ENCODE data around the gene ZSCAN23.

The ZSCAN23 gene

DNA sequence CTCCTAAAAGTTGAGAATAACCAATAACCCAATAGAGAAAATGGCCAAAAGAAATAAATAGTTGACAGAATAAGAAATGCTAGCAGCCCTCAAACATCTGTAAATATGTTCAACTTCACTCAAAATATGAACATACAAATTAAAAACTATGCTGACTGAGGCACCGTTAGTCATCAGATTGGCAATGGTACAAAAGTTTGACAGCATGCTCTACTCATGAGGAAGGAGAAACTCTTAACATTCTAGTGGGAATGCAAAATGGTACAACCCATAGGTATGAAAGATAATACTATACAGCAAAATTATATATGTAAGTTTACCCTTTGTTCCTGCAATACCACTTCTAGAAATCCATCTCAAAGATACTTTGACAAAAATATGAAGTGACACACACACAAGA, 42.1 kb downstream of the ZSCAN23 start:
- Histone ChIP-seq H3K4me1 (ENCODE audit: insufficient read depth, low read length) (peaks cover 11% of the 10 kb centered on the region; the same call in 1 of the 2 replicates), H3K9ac (ENCODE audit: low read depth, low read length) (no peak overlapping the region), H3K36me3 (ENCODE audit: insufficient read depth, low read length) (peaks cover 21% of the 10 kb centered on the region), H3K4me3 (ENCODE audit: low read length) (no peak overlapping the region), H3K9me3 (ENCODE audit: insufficient read depth, low read depth, low read length) (no peaks in the 10 kb centered on the region), H3K27ac (ENCODE audit: low read depth, low read length) (no peak overlapping the region), H3K27me3 (ENCODE audit: insufficient read depth, low read length) (peaks cover 33% of the 10 kb centered on the region)
- 88% methylated on average over 1 of the region's 1 CpG for WGBS

DNA sequence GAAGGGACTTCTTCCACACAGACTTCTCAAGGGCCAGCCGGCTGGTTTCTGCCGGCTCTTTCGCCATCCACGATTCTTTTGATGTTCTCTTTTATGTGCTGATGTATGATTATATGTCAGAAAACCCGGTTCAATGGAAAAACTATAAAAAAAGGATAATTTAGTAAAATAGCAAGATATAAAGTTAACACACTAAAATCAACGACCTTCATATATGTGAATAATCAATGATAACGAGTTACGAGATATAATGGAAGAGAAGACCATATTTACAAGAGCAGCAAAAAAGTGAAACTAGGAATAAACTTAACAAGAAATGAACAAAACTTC, 43.2 kb downstream of the ZSCAN23 start:
- Histone ChIP-seq H3K27me3 (ENCODE audit: insufficient read depth, low read length) (peaks cover 31% of the 10 kb centered on the region), H3K4me1 (ENCODE audit: insufficient read depth, low read length) (peaks cover 11% of the 10 kb centered on the region; the same call in 1 of the 2 replicates), H3K27ac (ENCODE audit: low read depth, low read length) (peak overlapping the region; percentile 85), H3K4me3 (ENCODE audit: low read length) (peak overlapping the region; percentile 89), H3K9me3 (ENCODE audit: insufficient read depth, low read depth, low read length) (no peaks in the 10 kb centered on the region), H3K36me3 (ENCODE audit: insufficient read depth, low read length) (peaks cover 32% of the 10 kb centered on the region), H3K9ac (ENCODE audit: low read depth, low read length) (peak overlapping the region; percentile 89)
- 0% methylated on average over 4 of the region's 8 CpGs for WGBS

DNA sequence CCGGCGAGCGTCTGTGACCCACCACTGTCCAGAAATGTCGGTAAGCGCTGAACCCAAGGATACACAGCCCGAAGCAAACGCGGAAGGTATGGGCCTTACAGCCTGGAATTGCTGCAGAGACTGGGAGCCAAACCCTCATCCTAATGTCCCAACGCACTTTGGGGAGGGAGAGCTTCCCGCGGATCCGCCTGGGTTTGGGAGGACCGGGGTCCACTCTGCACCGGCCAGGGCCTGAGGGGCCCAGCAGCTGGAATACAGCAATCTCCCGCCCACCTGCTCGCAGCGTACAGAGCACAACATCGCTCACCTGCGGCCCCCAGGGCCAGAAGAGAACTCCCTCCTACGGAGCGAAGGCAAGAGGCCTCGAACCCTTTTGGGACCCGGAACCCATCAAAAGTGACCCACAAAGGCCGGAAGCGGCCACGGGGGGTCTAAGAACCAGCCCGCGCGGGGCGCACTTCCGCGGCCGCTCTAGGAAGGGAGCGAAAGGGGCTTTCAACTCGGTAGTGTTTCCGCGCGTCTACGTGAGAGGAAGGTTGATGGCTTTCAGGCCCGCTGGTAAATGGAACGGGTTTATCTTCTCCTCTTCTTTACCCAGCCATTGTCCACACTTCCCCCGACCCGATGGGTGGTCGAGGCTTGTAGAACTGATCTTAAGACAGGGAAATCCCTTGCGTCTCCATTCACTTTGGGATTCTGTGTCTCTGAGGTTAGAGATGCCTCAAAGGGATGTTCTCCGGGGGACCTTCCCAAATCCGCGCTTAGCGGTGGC, 43.8 kb downstream of the ZSCAN23 start, which contains the start of gene ZSCAN12:
TSS of gene ZSCAN12 (minus strand) at position 398 of the 772 bp plus-strand sequence. CDS start 1,342 bp downstream, outside the sequence.
- Histone ChIP-seq H3K36me3 (ENCODE audit: insufficient read depth, low read length) (peaks cover 35% of the 10 kb centered on the region), H3K4me3 (ENCODE audit: low read length) (peak within 1 kb of the TSS; percentile 89), H3K9ac (ENCODE audit: low read depth, low read length) (peak within 1 kb of the TSS; percentile 89), H3K27me3 (ENCODE audit: insufficient read depth, low read length) (peaks cover 31% of the 10 kb centered on the region), H3K9me3 (ENCODE audit: insufficient read depth, low read depth, low read length) (no peaks in the 10 kb centered on the region), H3K4me1 (ENCODE audit: insufficient read depth, low read length) (peaks cover 11% of the 10 kb centered on the region; the same call in 1 of the 2 replicates), H3K27ac (ENCODE audit: low read depth, low read length) (peak within 1 kb of the TSS; percentile 85)
- under 1% methylated on average over 49 of the region's 49 CpGs for WGBS

DNA sequence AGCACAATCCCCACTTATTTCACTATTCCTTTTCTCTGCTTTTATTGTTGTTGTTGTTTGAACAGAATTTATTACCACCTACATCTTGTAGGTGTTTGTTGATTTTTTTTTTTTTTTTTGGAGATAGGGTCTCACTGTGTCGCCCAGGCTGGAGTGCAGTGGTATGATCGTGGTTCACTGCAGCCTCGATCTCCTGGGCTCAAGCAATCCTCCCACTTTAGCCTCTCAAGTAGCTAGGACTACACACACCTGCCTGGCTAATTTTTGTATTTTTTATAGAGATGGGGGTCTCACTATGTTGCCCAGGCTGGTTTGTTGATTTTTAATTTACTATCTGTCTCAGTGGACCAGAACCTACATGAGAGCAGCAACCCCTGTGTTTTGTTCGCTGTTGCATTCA, 47.4 kb downstream of the ZSCAN23 start:
- Histone ChIP-seq H3K36me3 (ENCODE audit: insufficient read depth, low read length) (peaks cover 67% of the 10 kb centered on the region), H3K9ac (ENCODE audit: low read depth, low read length) (no peak overlapping the region), H3K27me3 (ENCODE audit: insufficient read depth, low read length) (peaks cover 4% of the 10 kb centered on the region), H3K4me1 (ENCODE audit: insufficient read depth, low read length) (peaks cover 11% of the 10 kb centered on the region; the same call in 1 of the 2 replicates), H3K9me3 (ENCODE audit: insufficient read depth, low read depth, low read length) (no peaks in the 10 kb centered on the region), H3K27ac (ENCODE audit: low read depth, low read length) (no peak overlapping the region), H3K4me3 (ENCODE audit: low read length) (no peak overlapping the region)
- 100% methylated on average over 4 of the region's 4 CpGs for WGBS

- WGBS = 74% methylated on average over 5 of the region's 5 CpGs
- H3K9me3 ChIP-seq (ENCODE audit: insufficient read depth, low read depth, low read length) = no peaks in the 10 kb centered on the region
- peaks cover 85% of the 10 kb centered on the region for H3K36me3 ChIP-seq (ENCODE audit: insufficient read depth, low read length)
These were observed 49.2 kb downstream of the ZSCAN23 start for GRCh38 chr6:28393912-28394662.

DNA sequence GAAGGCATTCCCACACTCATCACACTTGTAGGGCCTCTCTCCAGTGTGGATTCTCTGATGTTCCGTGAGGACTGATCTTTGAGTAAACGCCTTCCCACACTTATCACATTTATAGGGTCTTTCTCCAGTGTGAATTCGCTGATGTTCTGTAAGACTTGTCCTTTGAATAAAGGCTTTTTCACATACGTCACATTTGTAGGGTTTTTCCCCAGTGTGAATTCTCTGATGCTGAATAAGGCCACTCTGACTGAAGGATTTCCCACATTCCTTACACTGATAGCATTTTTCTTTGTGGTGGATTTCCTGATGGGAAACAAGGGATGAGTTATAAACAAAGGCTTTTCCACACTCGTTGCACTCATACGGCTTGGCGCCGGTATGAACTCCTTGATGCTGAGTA, 52.6 kb downstream of the ZSCAN23 start:
- H3K9ac ChIP-seq (ENCODE audit: low read depth, low read length) = no peak overlapping the region
- H3K9me3 ChIP-seq (ENCODE audit: insufficient read depth, low read depth, low read length) = no peaks in the 10 kb centered on the region
- WGBS = 98% methylated on average over 8 of the region's 8 CpGs
- H3K27me3 ChIP-seq (ENCODE audit: insufficient read depth, low read length) = no peaks in the 10 kb centered on the region
- H3K36me3 ChIP-seq (ENCODE audit: insufficient read depth, low read length) = peaks cover 90% of the 10 kb centered on the region
- H3K4me3 ChIP-seq (ENCODE audit: low read length) = no peak overlapping the region
- H3K27ac ChIP-seq (ENCODE audit: low read depth, low read length) = no peak overlapping the region
- H3K4me1 ChIP-seq (ENCODE audit: insufficient read depth, low read length) = no peaks in the 10 kb centered on the region

More at GRCh38 chr6:28393912-28394662, 49.2 kb downstream of the ZSCAN23 start:
- Histone ChIP-seq H3K27me3 (ENCODE audit: insufficient read depth, low read length) (no peaks in the 10 kb centered on the region), H3K27ac (ENCODE audit: low read depth, low read length) (no peak overlapping the region), H3K4me3 (ENCODE audit: low read length) (no peak overlapping the region), H3K4me1 (ENCODE audit: insufficient read depth, low read length) (0 out of 2 replicates have a peak, but pooled peaks cover 8% of the 10 kb centered on the region), H3K9ac (ENCODE audit: low read depth, low read length) (no peak overlapping the region)

DNA sequence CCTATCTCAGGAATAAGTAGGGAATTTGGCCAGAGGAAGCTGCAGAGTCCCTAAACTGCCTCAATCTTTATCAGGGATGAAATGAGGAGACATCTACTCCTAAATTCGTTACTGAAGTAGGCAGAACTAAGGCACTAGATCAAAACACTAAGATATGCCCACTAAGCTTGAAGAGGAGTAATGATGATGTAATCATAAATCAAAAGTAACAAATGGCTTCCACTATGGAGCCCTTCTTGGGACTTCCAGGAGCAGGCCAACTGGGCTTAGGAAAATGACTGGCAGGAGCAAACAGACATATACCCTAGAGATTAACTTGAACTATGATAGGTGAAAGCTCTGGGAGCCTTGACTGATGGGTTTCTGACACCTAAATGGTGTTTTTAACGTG, 59.2 kb downstream of the ZSCAN23 start:
- 86% methylated on average over 2 of the region's 2 CpGs for whole genome bisulfite sequencing
- H3K9me3 ChIP-seq (ENCODE audit: insufficient read depth, low read depth, low read length) = peaks cover 2% of the 10 kb centered on the region; the same call in 1 of the 2 replicates
- H3K4me3 ChIP-seq (ENCODE audit: low read length) = peak overlapping the region; percentile 66

DNA sequence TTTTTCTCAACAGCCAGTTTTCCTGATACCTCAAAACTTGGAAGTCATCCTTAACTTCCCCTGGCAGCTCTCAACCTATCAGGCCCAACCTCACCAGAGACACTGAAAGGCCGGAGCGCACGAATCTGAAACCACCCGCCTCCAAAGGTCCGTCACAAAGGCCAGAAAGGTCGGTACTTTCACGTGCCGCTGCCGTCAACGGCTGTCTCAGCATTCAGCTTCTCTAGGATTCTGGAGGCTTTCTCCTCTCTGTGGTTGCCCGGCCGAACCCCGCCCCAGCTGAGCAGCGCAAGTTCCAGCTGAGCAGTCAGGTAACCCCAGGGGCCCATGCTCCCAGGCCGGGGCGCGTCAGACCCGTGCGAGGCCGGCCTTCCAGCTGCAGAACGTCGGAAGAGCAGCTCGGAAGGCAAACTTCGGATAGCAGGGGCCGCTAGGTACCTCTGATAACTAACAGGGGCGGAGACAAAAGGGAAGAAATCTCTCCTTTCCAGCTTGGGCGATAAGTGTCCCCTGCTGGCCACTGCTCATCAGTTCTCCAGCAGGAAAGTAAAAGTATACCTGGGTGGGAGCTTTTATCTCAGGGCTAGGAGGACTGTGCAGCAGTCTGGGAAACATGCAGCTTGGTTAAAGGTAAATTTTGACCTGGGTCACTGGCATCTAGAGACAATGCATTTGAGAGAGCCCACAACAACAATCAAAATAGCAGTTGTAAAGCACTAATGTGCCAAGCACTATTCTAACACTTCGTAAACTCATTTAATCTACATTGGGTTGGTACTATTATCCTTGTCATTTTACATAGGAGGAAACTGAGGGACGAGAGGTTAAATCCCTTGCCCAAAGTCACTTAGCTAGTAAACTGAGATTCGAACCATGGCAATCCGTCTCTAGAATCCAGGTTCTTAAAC, 59.8 kb downstream of the ZSCAN23 start:
- Histone ChIP-seq H3K9me3 (ENCODE audit: insufficient read depth, low read depth, low read length) (peaks cover 2% of the 10 kb centered on the region; the same call in 1 of the 2 replicates), H3K4me1 (ENCODE audit: insufficient read depth, low read length) (peaks cover 11% of the 10 kb centered on the region; the same call in 1 of the 2 replicates), H3K27ac (ENCODE audit: low read depth, low read length) (peak overlapping the region; percentile 68), H3K36me3 (ENCODE audit: insufficient read depth, low read length) (peaks cover 72% of the 10 kb centered on the region), H3K9ac (ENCODE audit: low read depth, low read length) (peak overlapping the region; percentile 69), H3K4me3 (ENCODE audit: low read length) (peak overlapping the region; percentile 66), H3K27me3 (ENCODE audit: insufficient read depth, low read length) (no peaks in the 10 kb centered on the region)
- whole genome bisulfite sequencing = 9% methylated on average over 30 of the region's 31 CpGs

More for the DNA sequence above, 59.2 kb downstream of the ZSCAN23 start:
- H3K27ac ChIP-seq (ENCODE audit: low read depth, low read length) = no peak overlapping the region; the same call in 1 of the 2 replicates
- no peaks in the 10 kb centered on the region for H3K27me3 ChIP-seq (ENCODE audit: insufficient read depth, low read length)
- peak overlapping the region; percentile 69; the same call in 1 of the 2 replicates for H3K9ac ChIP-seq (ENCODE audit: low read depth, low read length)
- H3K36me3 ChIP-seq (ENCODE audit: insufficient read depth, low read length) = peaks cover 72% of the 10 kb centered on the region
- H3K4me1 ChIP-seq (ENCODE audit: insufficient read depth, low read length) = peaks cover 11% of the 10 kb centered on the region; the same call in 1 of the 2 replicates
